RPMI8226 (cell line): ENCODE measurements around the gene SLC30A4.

ENCODE experiments used
- DNase-seq: peaks from one replicate; pipeline ENCODE4 v3.0.0-alpha.2; 2015

Gene SLC30A4

GRCh38 chr15:45449916-45450867 lies 72.4 kb downstream of the SLC30A4 start:
- peak; percentile 61 for DNase-seq

- DNase-seq = no peak
Measured at GRCh38 chr15:45449395-45449794, 73.2 kb downstream of the SLC30A4 start.

- no peak for DNase-seq
Measured at GRCh38 chr15:45448066-45448915, 74.3 kb downstream of the SLC30A4 start.

- DNase-seq = no peak
Measured at GRCh38 chr15:45443645-45444044, 78.9 kb downstream of the SLC30A4 start.

GRCh38 chr15:45442507-45443135 lies 79.9 kb downstream of the SLC30A4 start:
- DNase-seq = no peak

- DNase-seq = peak; percentile 47
Measured at GRCh38 chr15:45441686-45442085, 80.9 kb downstream of the SLC30A4 start.

- DNase-seq = no peak
Measured at GRCh38 chr15:45441036-45441435, 81.5 kb downstream of the SLC30A4 start.

GRCh38 chr15:45439521-45440260 lies 82.9 kb downstream of the SLC30A4 start:
- DNase-seq = no peak

GRCh38 chr15:45435124-45435903 lies 87.2 kb downstream of the SLC30A4 start:
- no peak for DNase-seq

GRCh38 chr15:45434078-45434567 lies 88.4 kb downstream of the SLC30A4 start:
- DNase-seq = no peak

GRCh38 chr15:45431511-45431910 lies 91.0 kb downstream of the SLC30A4 start:
- peak; percentile 11 for DNase-seq

GRCh38 chr15:45429941-45430792 lies 92.4 kb downstream of the SLC30A4 start:
- DNase-seq = peak; percentile 67
